Subcutaneous adipose tissue (tissue), 4 donors: ENCODE data around the gene THOC6. TPM values are rescaled to one million over a fixed set of nuclear protein-coding genes. Genes with fewer than 3 reads are reported as not detected.

Experiments used
- total RNA-seq, 4 donors: library from RNA; depleted of rRNA; stranded (reverse); fragments of >200 nt; gene quantifications; one replicate each; pipeline ENCODE4 v1.1.0, GENCODE V29; 2016
- TF ChIP-seq, protein P1 (sequence below): fragments of 450-650 bp; IDR thresholded peaks from one replicate; pipeline ENCODE4 v1.5.1; 2016; ENCODE audit warnings: low read depth, mild to moderate bottlenecking, control low read depth, antibody characterized with exemption, moderate library complexity

Gene THOC6
- total RNA-seq, 4 donors from 2014 or later, result 10.8 to 17.2 (median 13.8) TPM

DNA sequence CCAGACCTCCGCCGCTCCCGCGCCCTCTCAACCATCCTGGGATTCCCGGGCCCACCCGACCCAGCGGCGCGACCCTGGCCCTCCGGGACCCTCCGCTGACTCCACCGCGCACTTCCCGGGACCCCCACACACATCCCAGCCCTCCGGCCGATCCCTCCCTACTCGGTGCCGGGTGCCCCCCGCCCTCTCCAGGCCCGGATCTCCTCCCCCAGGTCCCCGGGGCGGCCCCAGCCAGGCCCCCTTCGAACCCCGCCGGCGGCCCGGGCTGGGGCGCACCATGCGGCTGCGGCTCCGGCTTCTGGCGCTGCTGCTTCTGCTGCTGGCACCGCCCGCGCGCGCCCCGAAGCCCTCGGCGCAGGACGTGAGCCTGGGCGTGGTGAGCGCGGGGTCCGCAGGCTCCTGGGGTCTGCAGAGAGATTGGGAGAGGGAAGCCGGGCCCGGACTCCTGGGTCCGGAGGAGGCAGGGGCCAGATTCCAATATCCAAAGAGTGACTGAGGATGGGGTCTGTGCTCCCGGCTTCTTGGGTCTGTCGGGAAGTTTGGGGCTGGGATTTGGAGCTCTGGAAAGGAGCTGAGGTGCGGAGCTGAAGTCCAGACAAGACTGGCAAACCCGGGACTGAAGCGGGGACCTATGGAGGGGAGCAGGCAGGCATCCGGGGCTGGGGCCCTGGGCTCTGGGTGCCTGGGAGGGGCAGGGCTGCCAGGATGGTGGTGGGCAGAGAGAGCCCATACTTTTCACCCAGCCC is 23.0 kb downstream of the THOC6 start:
- TF ChIP-seq, protein P1, sequence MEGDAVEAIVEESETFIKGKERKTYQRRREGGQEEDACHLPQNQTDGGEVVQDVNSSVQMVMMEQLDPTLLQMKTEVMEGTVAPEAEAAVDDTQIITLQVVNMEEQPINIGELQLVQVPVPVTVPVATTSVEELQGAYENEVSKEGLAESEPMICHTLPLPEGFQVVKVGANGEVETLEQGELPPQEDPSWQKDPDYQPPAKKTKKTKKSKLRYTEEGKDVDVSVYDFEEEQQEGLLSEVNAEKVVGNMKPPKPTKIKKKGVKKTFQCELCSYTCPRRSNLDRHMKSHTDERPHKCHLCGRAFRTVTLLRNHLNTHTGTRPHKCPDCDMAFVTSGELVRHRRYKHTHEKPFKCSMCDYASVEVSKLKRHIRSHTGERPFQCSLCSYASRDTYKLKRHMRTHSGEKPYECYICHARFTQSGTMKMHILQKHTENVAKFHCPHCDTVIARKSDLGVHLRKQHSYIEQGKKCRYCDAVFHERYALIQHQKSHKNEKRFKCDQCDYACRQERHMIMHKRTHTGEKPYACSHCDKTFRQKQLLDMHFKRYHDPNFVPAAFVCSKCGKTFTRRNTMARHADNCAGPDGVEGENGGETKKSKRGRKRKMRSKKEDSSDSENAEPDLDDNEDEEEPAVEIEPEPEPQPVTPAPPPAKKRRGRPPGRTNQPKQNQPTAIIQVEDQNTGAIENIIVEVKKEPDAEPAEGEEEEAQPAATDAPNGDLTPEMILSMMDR, result no peak

DNA sequence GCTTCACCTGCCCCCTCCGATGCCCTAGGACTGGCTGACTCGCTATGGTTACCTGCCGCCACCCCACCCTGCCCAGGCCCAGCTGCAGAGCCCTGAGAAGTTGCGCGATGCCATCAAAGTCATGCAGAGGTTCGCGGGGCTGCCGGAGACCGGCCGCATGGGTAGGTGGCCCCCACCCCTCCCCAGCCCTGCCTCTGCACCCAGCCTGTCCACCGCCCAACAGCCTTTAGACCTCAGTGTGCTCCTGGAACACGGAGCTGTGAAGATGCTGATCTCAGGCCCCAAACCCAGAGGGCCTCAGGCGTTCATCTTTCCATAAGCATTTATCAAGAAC is 23.5 kb downstream of the THOC6 start:
- TF ChIP-seq, protein P1, result no peak

DNA sequence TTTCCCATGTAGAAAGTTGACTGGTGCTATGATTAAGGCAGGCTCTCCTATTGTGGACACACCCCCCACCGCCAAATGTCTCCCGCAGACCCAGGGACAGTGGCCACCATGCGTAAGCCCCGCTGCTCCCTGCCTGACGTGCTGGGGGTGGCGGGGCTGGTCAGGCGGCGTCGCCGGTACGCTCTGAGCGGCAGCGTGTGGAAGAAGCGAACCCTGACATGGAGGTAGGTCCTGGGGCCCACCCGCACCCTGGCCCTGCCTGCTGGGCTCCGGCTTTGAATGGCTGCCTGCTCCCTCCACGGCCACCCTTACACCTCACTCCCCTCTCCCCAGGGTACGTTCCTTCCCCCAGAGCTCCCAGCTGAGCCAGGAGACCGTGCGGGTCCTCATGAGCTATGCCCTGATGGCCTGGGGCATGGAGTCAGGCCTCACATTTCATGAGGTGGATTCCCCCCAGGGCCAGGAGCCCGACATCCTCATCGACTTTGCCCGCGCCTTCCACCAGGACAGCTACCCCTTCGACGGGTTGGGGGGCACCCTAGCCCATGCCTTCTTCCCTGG is 26.2 kb downstream of the THOC6 start:
- TF ChIP-seq, protein P1, result no peak

DNA sequence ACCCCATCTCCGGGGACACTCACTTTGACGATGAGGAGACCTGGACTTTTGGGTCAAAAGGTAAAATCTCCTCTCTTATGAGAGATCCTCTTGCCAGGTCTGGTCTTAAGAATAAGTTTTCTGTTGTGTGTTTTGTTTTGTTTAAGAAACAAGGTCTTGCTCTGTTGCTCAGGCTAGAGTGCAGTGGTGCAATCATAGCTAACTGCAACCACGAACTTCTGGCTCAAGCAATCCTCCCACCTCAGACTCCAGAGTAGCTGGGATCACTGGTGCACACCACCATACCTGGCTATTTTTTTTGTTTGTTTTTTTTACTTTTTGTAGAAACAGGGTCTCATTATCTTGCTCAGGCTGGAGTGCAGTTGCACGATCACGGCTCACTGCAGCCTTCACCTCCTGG is 26.7 kb downstream of the THOC6 start:
- TF ChIP-seq, protein P1, result no peak

DNA sequence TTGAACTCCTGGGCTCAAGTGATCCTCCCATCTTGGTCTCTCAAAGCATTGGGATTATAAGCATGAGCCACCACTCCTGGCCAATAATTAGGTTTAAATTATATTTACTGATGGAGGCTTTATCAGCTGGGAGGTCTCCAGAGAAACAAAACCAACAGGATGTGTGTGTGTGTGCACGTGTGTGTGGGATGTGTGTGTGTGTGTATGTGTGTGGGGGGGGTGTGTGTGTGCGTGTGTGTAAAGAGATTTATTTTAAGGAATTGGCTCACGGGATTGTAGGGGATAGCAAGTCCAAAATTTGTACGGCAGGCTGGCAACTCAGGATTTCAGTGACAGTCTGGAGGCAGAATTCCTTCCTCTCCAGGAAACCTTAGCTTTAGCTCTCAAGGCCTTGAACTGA is 27.2 kb downstream of the THOC6 start:
- TF ChIP-seq, protein P1, result no peak

DNA sequence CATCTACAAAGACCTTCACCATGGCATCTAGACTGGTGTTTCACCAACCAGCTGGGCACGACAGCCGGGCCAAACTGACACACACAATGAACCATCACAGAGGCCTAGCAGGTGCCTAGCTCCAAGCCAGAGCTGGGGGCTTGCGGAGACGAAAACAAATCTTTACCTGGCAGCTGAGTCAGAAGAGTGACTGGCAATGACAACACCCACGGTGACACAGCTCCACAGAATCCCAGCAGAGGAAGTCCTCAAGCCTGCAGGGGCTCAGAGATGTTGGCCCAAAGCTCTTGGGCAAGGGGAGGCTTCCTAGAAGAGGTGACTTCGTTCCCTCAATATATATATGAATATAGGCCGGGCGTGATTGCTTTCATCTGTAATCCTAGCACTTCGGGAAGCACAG is 27.7 kb downstream of the THOC6 start:
- TF ChIP-seq, protein P1, result no peak

DNA sequence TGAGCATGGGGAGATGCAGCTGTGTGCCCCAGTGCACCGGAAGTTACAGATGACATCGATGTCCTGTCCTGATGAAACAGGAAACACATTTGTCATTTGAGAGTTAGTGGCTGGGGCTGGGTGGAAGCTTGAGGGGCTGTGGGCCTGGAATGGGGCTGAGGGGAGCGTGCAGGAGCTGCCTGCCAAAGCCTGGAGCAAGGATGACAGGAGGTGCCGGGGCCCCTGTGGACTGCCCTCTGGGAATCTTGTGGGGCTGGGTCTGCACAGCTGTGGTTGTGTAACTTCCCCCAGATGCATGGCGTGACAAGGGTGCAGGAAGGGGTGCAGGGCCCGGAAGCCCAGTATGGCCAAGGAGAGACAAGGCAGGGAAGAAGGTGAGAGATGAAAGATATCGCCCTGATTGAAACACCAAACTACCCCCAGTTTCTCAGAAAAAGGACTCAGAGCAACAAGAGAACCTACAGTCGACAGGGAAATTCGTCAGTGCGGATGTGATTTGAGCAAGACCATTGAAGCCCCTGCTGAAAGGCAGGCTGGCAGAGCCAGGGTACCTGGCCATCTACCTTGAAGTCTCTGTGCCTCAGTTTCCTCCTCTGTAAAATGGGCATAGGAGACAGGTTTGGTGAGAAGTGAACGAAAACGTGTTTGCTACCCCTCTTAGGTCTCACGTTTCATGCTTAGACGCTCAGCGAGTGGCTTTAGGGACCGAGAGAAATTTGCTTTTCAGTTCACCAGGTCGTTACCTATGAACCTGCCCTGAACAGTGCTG is 31.3 kb downstream of the THOC6 start:
- TF ChIP-seq, protein P1, result no peak
